Activated T-cell treated with anti-CD3 and anti-CD28 coated beads, Interleukin-2, amount 50 U/mL, for 24 hours (primary cell): Measurements from ENCODE around the gene TP73.
"Not testable (repeated sequence)": the region's sequence is repeated elsewhere in the genome, so short reads cannot be mapped to it uniquely, and the experiment has no call there.

ENCODE experiments used
- DNase-seq: peaks from one replicate; pipeline ENCODE4 v3.0.0-alpha.2; 2020
- H3K27ac Mint-ChIP-seq: 2 replicates; pipeline ENCODE4 v1.8.0; 2020; ENCODE audit warnings: mild to moderate bottlenecking, mixed read lengths
- H3K27me3 Mint-ChIP-seq: 2 replicates; pipeline ENCODE4 v1.8.0; 2020; ENCODE audit warnings: mixed read lengths
- H3K36me3 Mint-ChIP-seq: 2 replicates; pipeline ENCODE4 v1.8.0; 2020; ENCODE audit warnings: low read depth, mixed read lengths
- H3K4me1 Mint-ChIP-seq: 2 replicates; pipeline ENCODE4 v1.8.0; 2020; ENCODE audit warnings: low read depth, mixed read lengths
- H3K4me3 Mint-ChIP-seq: 2 replicates; pipeline ENCODE4 v1.8.0; 2020; ENCODE audit warnings: mild to moderate bottlenecking, moderate library complexity, mixed read lengths
- H3K9me3 Mint-ChIP-seq: 2 replicates; pipeline ENCODE4 v1.8.0; 2020; ENCODE audit warnings: mixed read lengths

TP73 gene

DNA sequence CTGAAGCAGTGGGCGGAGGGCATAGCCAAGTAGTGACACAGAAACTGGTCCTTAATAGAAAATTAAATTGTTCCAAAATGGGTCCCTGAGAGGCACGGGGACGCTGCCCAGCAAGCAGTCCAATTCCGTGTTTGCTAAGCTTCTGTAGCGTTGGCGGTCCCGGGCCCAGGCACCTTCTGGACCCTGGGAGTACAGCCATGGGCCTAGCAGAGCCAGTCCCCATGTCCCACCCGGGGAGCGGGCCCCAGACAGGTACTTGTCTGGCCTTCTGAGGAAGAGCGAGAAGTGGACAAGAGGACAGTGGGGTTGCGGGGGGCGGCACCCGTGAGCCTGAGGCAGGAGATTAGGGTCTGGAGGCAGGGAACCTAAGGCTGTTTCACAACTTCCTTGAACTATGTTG is 88.4 kb downstream of the TP73 start:
- Mint-ChIP-seq H3K9me3 (no peaks in the 10 kb centered on the region), H3K27ac (no peak overlapping the region), H3K27me3 (no peaks in the 10 kb centered on the region), H3K36me3 (peaks cover 52% of the 10 kb centered on the region), H3K4me3 (no peak overlapping the region), H3K4me1 (peaks cover 18% of the 10 kb centered on the region)
- DNase-seq, result no peak

DNA sequence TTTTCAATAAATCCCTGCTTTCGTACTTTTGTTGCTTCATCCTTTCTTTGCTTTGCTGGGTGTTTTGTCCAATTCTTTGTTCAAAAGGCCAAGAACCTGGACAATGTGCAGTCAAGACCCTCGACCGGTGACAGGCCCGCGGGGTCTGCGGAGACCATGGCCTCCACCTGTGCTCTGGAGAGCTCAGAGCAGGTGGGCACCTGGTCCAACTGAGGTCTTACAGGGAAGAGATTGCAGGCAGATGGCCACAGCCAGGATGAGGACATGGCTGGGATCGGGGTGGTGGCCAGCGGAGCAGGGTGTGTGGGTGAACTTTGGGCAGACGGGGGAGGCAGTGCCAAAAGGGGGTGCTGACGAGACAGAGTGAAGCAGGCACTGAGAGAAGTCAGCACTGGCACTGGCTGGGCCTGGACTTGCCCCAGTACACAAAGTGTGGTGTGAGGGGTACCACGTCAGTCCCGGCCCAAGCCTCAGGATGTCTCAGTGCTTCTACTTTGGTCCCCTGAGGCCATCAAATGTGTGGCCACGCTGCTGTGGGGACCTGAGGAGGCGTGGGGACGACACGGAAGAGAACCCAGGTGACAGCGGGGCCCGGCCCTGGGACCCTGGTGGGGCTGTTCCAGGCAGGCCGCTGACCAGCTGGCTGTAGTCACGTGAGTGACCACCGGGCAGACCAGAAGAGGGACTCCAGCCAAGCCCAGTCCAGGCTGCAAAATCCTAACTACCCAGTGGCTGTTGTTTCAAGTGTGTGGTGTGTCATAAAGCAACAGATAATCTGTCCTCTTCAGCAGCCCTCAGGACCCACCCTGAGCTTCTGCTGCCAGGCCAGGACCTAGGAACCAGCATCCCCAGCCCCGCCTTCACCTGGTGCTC is 89.5 kb downstream of the TP73 start:
- DNase-seq, result no peak
- H3K27me3 Mint-ChIP-seq, result no peaks in the 10 kb centered on the region
- peaks cover 49% of the 10 kb centered on the region for H3K36me3 Mint-ChIP-seq
- no peak overlapping the region for H3K27ac Mint-ChIP-seq
- no peak overlapping the region for H3K4me3 Mint-ChIP-seq
- peaks cover 26% of the 10 kb centered on the region for H3K4me1 Mint-ChIP-seq
- H3K9me3 Mint-ChIP-seq, result no peaks in the 10 kb centered on the region

DNA sequence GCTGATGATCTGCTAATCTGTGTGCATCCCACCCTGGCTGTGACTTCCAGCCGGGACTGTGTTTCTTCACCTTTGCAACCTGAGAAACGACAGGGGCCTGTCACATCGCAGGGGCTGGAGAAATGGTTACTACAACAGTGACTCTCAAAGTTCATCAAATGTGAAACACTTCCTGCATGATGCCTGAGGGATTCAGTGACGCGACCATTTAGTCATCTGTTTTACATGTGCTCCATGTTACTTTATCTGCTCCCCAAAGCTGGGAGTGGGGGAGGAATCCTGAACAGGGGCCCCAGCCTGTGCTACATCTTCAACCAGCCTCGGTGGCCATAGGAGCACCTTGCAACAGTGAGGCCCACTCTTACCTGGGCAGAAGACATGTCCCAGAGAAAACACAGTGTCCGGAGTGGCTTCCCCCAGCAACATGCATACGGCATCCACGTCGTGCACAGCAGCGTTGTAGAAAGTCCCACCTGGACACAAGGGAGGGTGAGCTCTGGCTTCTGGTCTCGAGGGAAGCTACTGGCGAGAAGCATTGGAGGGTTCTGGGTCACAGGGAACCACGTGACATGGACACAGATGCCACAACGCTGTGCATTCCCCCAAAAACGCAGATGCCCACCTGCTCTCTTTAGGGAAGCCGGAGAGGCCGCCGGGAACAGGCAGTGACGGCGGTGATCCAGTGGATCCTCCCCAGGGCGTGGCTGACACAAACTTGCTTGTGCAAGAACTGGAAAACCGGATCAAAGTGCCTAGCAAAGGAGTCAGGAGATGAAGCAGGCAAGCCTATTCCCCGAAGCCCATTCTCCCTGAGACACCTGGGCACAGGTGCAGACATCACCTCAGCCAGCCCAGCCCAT is 90.4 kb downstream of the TP73 start:
- H3K27ac Mint-ChIP-seq, result no peak overlapping the region
- no peak for DNase-seq
- no peaks in the 10 kb centered on the region for H3K9me3 Mint-ChIP-seq
- no peak overlapping the region for H3K4me3 Mint-ChIP-seq
- H3K4me1 Mint-ChIP-seq, result peaks cover 28% of the 10 kb centered on the region
- H3K36me3 Mint-ChIP-seq, result peaks cover 49% of the 10 kb centered on the region
- no peaks in the 10 kb centered on the region for H3K27me3 Mint-ChIP-seq

DNA sequence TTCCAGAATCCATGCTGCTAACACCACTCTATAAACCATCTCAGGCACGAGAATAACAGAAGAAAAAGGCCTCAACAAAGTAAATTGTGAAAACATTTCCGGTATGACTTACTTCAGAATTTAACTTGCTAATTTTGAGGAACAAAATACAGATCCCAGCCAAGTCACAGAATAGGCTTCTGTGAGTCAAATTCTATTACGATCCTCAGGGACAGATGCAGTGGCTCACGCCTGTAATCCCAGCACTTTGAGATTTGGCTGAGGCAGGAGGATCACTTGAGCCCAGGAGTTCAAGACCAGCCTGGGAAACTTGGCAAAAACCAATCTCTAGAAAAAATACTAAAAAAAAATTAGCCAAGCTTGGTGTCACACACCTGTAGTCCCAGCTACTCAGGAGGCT is 91.1 kb downstream of the TP73 start:
- Mint-ChIP-seq H3K4me1 (peaks cover 35% of the 10 kb centered on the region), H3K27ac (no peak overlapping the region), H3K36me3 (peaks cover 49% of the 10 kb centered on the region), H3K4me3 (no peak overlapping the region), H3K9me3 (no peaks in the 10 kb centered on the region), H3K27me3 (no peaks in the 10 kb centered on the region)
- no peak for DNase-seq

DNA sequence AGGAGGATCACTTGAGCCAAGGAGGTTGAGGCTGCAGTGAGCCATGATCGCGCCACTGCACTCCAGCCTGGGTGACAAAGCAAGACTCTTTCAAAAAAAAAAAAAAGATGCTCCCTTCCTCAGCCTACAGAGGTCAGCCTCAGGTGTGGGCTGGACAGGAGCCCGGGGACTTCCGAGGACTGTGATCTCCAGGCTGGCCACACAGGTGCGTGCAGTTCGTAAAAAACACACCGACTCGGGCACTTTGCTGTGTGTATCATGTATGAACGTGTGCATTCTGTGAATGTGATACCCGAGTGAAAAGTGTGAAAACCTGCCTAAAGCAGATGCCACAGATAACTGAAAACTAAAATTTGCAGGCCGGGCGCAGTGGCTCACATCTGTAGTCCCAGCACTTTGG is 91.5 kb downstream of the TP73 start:
- H3K4me3 Mint-ChIP-seq, result no peak overlapping the region
- peaks cover 49% of the 10 kb centered on the region for H3K36me3 Mint-ChIP-seq
- no peak for DNase-seq
- no peaks in the 10 kb centered on the region for H3K9me3 Mint-ChIP-seq
- no peaks in the 10 kb centered on the region for H3K27me3 Mint-ChIP-seq
- H3K27ac Mint-ChIP-seq, result no peak overlapping the region
- H3K4me1 Mint-ChIP-seq, result peaks cover 36% of the 10 kb centered on the region

DNA sequence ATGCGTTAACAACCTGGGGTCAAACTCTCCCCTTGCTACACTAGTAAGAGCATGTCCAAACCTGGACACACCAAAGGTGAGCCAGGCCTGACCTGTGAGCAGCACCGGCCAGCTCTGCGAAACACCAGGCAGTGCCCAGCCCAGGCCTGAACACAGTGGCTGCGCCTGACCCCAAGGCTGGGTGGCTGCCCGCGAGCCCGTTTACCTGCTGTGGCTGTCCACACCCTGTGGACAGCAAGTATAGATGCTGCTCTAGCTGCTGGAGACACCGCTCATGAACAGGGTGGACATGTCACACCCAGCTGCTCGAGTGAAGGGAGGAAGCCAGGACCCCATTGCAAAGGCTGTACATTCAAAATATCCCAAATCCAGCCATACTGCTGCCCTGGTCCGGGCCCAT is 92.3 kb downstream of the TP73 start:
- Mint-ChIP-seq H3K9me3 (no peaks in the 10 kb centered on the region), H3K4me3 (no peak overlapping the region), H3K27ac (no peak overlapping the region), H3K27me3 (no peaks in the 10 kb centered on the region), H3K4me1 (peaks cover 36% of the 10 kb centered on the region), H3K36me3 (peaks cover 49% of the 10 kb centered on the region)
- DNase-seq, result no peak

DNA sequence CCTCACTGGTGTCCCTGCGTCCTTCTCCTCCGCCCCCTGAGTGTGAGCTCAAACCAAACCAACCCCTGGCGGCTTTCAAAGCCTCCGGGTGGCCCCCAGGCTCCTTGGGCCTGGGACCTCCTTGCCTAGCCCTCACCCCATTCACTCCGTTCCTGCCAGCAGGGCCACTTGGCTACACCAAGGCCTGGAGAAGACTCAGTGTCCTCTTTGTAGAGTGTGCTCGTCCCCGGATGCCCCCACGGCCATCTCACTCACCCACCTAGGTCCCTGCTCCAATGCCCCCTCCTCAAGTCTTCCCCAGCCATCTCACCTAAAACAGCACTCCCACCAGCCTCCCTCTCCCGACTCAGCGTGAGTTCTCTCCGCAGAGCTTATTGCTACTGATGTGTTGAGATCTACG is 92.8 kb downstream of the TP73 start:
- DNase-seq, result no peak
- H3K27me3 Mint-ChIP-seq, result no peaks in the 10 kb centered on the region
- H3K4me1 Mint-ChIP-seq, result peaks cover 36% of the 10 kb centered on the region
- H3K27ac Mint-ChIP-seq, result peak overlapping the region; percentile 19
- H3K36me3 Mint-ChIP-seq, result peaks cover 49% of the 10 kb centered on the region
- no peaks in the 10 kb centered on the region for H3K9me3 Mint-ChIP-seq
- peak overlapping the region; percentile 25 for H3K4me3 Mint-ChIP-seq

DNA sequence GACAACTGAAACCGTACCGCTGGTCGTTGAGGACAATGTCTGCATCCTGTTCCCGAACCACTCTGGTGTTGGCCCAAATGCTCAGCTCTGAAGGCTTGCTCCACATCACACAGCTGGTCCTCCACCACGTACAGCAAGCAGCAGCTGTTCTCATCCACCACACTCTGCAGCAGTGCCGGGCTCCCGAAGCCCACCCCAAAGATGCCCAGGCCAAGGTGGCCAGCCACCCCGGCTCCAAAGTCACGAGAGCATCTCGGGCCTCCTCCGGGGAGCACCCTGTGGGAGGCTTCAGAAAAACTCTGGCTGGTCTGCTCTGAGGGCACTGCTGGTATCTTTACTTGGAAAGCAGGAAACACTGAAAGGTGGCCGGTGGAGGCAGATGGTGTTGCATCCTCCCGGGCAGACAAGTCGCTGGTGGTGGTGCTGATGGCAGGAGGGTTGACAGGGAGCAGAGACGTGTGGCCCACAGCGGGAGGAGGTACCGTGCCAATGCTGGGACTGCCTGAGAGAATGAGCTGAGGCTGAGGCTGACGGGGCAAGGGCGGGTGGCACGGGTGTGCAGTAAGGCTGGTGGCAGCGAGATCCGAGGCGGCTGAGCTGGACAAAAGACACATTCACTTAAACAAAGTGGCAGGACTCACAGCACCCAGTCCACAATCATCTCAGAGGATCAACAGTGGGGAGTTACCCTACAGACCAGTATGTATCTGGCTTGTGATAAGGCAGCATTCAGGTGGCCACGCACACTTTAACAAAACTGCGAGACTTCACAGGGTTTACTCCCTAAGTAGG is 93.5 kb downstream of the TP73 start:
- H3K4me3 Mint-ChIP-seq, result peak overlapping the region; percentile 81
- peak overlapping the region; percentile 86 for H3K27ac Mint-ChIP-seq
- no peaks in the 10 kb centered on the region for H3K9me3 Mint-ChIP-seq
- no peak for DNase-seq
- H3K27me3 Mint-ChIP-seq, result no peaks in the 10 kb centered on the region
- peaks cover 46% of the 10 kb centered on the region for H3K36me3 Mint-ChIP-seq
- peaks cover 36% of the 10 kb centered on the region for H3K4me1 Mint-ChIP-seq

DNA sequence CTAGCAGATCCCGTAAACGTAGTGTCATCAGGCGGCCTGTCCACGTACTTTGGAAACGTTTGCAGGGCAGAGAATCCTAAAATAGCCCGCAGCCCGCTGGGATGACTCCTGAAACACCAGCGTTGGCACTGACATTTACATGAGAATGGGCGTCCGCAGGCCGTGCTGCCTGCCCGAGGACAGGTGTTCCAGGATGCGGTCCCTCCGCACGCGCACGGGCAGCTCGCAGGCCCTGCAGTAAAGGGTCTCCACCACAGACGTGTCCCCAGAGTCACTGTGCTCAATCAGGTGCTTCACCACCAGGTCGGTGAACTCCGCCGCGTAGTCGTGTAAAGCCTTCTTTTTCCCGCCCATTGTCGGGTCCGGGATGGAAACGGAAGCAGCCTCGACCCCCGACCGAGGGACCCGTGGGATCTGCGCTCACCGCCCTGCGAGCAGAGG is 94.1 kb downstream of the TP73 start:
- Mint-ChIP-seq H3K27me3 (no peaks in the 10 kb centered on the region), H3K27ac (peak overlapping the region; percentile 86), H3K4me3 (peak overlapping the region; percentile 81), H3K36me3 (peaks cover 40% of the 10 kb centered on the region), H3K9me3 (no peaks in the 10 kb centered on the region), H3K4me1 (peaks cover 36% of the 10 kb centered on the region)
- DNase-seq, result no peak

DNA sequence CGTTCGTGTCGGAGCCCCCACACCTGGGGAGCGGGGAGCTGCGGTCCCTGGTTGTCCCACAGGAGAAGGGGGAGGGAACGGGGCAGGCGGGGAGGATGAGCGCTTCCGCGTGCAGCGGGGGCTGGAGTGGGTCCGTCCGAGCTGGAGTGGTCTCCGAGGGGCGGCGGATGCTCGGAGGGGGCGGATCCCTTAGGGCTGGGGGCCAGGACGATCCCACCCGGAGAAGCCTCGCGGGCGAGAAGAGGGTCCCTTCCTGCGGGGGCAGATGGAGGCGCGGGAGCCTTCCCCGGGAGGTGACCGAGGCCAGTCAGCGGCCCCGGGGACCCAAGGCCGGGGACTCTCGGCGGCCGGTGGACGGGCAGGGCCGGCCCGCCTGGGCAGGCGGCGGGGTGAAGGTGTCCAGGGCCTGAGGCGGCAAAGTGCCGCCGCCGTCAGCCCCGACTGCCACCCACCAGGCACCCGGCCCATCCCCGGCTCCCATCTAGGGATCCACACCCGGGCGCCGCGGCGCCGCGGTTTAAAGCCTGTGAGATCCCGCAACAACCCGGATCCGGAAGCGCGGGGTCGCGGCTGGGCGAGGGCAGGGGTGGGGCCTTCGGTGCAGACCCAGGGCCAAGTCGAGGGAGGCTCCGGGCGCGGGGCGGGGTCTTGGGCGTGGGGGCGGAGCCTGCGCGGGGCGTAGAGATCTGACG is 94.7 kb downstream of the TP73 start:
- peaks cover 36% of the 10 kb centered on the region for H3K4me1 Mint-ChIP-seq
- H3K27me3 Mint-ChIP-seq, result no peaks in the 10 kb centered on the region
- H3K9me3 Mint-ChIP-seq, result no peaks in the 10 kb centered on the region
- H3K27ac Mint-ChIP-seq, result peak overlapping the region; percentile 86
- peaks cover 35% of the 10 kb centered on the region for H3K36me3 Mint-ChIP-seq
- DNase-seq, result peak; percentile 94
- H3K4me3 Mint-ChIP-seq, result peak overlapping the region; percentile 81

DNA sequence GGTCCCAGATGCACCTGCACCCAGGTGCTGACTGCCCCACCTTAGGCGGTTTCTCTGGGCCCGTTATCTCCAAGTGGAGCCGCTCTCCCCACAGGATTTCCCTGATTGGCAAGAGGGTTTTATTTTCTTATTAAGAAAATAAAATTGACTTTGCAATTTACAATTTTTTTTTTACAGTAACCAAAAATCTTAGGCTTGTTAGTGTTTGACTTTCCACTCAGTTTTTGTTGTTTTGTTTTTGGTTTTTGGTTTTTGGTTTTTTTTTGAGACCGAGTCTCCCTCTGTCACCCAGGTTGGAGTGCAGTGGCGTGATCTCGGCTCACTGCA is 95.2 kb downstream of the TP73 start:
- Mint-ChIP-seq H3K9me3 (no peaks in the 10 kb centered on the region), H3K4me1 (peaks cover 36% of the 10 kb centered on the region), H3K36me3 (peaks cover 30% of the 10 kb centered on the region), H3K27ac (no peak overlapping the region), H3K27me3 (no peaks in the 10 kb centered on the region), H3K4me3 (peak overlapping the region; percentile 81)
- DNase-seq, result no peak

DNA sequence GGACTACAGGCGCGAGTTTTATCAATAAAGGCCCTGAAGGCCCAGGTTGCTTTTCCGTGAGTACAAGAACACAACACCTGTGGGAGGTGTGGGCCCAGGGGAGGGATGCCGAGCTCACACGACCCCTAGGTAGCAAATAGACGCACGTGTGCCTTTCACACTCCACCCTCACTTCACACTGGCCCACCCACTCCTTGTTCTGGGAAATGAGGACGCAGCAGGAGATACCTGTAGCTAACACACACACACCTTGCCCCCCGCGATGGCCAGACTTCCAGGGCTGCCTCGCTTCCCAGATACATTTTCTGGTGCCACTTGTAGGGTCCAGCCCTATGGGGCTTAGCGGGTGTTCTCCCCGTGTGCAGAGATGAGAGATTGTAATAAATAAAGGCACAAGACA is 95.6 kb downstream of the TP73 start:
- Mint-ChIP-seq H3K4me3 (peak overlapping the region; percentile 81), H3K36me3 (peaks cover 26% of the 10 kb centered on the region), H3K9me3 (no peaks in the 10 kb centered on the region), H3K27me3 (no peaks in the 10 kb centered on the region), H3K4me1 (peaks cover 36% of the 10 kb centered on the region), H3K27ac (no peak overlapping the region)
- no peak for DNase-seq

DNA sequence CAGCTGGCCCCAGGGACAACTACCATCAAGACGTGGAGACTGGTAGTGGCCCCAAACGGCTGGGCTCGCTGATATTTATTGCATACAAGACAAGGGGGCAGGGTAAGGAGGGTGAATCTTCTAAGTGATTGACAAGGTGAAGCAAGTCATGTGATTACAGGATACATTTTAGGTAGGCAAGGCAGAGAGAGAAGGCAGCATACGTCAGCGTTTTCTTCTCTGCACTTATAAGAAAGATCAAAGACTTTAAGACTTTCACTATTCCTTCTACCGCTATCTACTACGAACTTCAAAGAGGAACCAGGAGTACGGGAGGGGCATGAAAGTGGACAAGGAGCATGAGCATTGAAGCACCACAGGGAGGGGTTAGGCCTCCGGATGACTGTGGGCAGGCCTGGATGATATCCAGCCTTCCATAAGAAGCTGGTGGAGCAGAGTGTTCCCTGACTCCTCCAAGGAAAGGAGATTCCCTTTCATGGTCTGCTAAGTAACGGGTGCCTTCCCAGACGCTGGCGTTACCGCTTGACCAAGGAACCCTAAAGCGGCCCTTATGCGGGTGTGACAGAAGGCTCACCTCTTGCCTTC is 96.1 kb downstream of the TP73 start:
- not testable (repeated sequence) for H3K27me3 Mint-ChIP-seq, H3K27ac Mint-ChIP-seq
- peaks cover 33% of the 10 kb centered on the region for H3K4me1 Mint-ChIP-seq

DNA sequence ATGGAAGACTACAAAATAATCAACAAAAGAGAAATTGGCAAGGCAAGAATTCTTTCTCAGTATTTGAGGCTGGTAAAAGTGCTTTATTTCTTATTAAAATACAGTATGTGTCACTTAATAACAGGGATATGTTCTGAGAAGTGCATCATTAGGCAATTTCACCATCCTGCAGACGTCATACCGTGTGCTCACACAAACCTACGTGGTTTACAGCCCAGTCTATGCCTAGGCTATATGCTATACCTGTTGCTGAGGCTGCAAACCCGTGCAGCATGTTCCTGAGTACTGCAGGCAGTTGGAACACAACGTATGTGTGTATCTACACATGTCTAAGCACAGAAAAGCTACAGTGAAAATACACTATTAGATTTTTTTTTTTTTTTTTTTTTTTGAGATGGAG is 97.2 kb downstream of the TP73 start:
- peaks cover 29% of the 10 kb centered on the region for H3K4me1 Mint-ChIP-seq
- H3K9me3 Mint-ChIP-seq, result no peaks in the 10 kb centered on the region
- no peak overlapping the region for H3K4me3 Mint-ChIP-seq
- no peak for DNase-seq
- no peaks in the 10 kb centered on the region for H3K27me3 Mint-ChIP-seq
- H3K27ac Mint-ChIP-seq, result no peak overlapping the region
- H3K36me3 Mint-ChIP-seq, result peaks cover 14% of the 10 kb centered on the region

More for the DNA sequence above, 96.1 kb downstream of the TP73 start:
- H3K9me3 Mint-ChIP-seq, DNase-seq: not testable (repeated sequence)
- H3K4me3 Mint-ChIP-seq, result peak overlapping the region; percentile 81
- H3K36me3 Mint-ChIP-seq, result peaks cover 21% of the 10 kb centered on the region
